Retina (tissue), 1 donor: ENCODE results near the gene NFATC2.
A peak's percentile ranks its signal among the peaks of the same experiment; 100 is the strongest.

Experiments used
- DNase-seq: peaks from one replicate; pipeline ENCODE4 v3.0.0-alpha.2; 2016

The NFATC2 gene

DNA sequence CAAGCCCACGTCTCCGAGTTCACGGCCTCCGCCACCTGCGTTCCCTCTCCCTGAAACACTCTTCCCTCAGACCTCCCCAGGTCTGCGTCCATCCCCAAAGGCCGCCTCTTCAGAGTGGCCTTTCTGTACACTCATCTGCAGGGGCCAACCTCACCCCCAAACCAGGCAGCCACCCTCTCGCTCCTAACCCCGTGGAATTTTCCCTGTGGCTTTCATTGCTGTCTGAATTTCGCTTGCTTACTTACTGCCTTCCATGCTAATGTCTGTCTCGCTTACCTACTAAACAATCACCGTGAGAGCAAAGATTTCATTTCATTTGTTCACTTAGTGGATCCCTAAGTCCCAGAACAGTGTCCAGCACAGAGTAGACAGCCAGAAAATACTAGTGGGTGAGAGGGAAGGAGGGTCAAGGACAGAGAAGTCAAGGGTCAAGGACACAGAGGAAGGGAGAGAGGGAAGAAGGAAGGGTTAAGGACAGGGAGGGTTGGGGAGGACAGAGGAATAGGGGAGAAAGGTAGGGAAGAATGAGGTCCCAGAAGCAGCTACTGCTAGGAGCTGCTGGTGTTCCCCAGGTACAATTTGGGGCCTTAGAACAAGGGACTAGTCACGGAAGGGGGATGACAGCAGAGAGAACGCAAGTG, 114.7 kb downstream of the NFATC2 start:
- DNase-seq: no peak

DNA sequence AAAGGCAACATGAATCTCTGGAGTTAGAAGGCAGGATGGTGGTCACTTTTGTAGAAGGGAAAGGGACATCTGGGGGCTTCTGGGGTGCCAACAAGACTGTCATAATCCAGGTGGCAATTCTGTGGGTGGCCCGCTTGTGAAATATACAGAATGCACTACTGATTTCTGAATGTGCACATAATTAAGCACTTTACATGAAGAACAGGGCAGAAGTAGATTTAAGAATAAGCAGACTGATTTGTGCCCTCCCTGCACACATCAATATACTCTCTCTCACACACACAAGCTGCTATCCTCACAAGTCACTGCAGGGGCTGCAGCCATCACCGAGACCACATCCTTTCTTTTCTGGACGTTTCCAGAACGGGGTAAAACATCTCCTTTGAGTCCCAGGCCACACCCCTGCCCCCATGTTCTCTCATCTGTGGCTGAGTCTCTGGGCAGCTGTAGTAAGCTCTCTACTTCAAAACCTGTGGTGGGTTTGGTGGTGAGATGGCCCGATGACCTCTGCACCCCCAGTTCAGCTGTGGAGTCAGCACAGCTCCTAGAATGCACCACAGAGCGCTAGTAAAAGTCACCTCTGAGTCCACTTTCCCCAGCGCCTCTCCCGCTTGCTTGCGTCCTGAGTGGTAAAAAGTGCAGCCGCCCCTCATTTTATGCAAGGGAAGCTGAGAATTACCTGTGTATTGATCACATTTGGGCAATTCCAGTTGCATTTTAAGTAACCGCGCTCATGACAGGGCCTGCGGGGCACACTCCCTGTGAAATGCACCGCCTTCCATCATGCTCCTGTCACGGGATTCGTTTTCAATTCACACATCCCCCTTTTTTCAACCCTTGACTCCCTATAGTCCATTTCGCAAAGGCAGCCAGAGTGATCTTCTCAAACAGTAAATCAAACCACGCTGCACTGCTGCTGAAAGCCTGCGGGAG, 115.5 kb downstream of the NFATC2 start:
- no peak for DNase-seq

DNA sequence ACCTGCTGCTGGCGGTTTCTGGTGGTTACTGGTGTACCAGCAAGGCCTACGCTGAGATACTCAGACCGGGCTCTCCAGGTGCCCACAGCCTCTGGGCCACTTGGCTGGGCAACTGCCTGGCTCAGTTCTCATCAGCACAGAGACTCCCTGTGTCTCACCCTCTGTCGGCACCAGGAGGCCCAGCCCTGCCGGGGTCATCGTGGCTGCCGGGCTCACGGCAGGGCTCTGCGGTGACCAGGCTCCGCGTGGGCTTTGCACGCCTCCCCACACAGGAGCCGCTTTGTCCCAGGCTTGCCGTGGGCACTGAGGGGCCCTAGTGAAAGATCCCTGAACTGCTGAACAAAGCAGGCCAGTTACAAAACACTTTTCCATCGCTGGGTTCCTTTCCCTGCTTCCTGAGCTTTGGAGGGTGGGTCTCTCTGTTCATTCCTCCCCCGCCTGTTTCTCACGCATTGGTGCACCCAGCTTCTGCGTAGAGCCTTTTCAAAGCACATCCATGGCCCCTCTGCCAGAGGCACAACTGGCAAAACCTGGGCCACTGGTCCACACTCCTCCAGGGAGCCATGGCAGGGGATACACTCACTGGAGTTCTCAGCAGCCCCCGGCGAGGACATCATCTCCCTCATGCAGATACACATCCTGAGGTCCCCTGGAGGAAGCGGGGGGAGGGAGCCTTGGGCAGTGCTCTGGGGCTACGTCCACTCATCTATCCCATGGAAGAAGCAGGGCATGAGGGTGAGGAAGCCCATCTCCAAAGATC, 117.0 kb downstream of the NFATC2 start:
- no peak for DNase-seq

DNA sequence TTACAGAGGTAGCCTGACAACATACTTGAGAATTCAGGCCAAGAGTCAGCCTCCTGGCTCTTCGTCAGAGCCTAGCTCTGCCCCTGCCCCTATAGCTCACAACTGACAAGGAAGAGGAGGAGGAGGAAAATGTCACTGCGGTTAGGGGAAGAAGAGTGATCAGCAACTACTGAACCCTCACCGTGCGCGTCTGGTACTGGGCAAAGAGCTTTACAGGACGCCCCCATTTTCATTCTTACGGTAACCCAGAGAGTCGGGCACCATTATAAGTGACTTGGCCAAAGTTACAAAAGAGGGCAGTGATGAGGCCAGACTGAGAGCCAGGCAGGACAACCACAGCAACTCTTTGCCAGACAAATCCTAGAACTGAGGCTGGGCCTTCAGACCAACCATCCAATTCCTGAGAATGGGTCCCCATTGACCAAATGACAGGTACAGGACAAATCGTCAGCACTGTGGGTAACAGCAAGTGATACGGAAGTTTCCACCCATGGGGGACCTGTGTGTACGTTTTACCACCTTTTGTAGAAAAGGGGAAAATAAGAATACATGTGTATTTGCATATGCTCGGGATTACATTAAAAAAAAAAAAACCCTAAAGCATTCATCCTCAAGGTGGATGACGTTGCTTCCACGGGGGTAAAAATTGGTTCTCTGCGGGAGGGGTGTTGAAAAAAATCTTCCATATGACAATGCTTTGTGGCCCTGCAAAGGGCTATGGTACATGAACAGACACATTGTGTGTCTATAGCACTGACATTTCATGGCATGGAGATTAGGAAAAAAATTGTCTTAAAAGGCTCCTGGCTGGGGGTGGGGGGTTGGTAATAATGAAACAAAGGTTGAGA, 118.0 kb downstream of the NFATC2 start:
- no peak for DNase-seq

DNA sequence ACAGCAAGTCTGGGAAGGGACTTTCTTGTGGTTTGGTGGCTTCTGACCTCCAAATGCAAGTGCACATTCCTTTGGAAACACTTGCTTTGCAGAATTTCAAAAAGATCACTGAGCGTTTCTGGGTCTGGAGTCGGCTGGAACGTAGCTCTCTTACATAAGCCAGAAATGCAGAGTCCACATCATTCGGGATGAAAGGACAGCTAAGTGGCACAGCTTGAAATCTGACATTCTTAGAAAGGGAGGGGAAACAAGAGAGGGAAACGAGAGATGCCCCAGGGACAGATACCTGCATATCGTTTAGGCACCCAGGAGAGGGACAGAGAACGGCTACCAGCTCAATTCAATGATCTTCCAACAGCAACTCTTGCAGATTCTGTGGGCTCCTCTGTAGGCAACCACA, 118.7 kb downstream of the NFATC2 start:
- DNase-seq: no peak

DNA sequence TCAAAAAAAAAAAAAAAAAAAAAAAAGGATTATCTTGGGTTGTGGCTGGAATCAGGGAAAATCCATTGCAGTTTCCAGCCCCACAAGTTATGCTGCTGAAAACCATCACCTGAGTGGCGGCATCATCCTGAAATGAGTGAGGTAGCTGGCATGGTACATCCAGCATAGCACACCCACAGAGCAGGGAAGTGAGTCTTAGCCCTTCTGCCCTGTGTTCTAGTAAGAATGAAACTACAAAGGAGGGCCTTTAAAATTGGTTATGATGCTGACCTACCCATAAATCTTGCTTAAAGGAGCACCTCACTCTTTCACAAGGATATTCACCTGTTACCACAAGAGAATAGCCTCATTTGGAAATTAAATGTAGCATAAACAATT, 119.2 kb downstream of the NFATC2 start:
- no peak for DNase-seq

DNA sequence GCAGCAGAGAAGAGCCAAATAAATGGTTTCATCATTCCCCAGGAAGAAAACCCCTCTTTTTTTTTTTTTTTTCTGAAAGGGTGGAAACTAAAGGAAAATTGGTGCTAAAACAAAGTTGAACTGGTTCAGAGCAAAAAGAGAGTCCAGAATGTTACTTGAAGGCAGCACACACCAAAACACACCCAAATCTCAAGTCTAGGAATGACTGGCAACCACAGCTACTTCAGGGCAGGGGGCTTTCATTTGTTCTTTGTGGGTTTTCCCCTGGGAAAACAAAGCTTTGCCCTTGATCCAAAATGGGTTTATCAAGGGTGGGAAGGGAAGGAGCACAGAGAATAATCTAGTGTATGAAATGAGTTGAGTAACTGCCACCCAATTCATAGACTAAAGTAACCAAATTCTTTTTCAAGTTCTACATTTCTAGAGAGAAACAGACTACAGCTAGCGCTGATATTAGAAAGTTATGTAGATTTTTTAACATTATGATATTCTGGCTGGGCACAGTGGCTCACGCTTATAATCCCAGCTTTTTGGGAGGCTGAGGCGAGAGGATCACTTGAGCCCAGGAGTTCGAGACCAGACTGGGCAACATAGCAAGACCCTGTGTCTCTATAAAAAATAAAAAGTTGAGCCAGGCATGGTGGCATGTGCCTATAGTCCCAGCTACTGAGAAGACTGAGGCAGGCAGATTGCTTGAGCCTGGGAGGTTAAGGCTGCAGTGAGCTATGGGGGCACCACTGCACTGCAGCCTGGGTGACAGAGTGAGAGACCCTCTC, 119.8 kb downstream of the NFATC2 start:
- no peak for DNase-seq

DNA sequence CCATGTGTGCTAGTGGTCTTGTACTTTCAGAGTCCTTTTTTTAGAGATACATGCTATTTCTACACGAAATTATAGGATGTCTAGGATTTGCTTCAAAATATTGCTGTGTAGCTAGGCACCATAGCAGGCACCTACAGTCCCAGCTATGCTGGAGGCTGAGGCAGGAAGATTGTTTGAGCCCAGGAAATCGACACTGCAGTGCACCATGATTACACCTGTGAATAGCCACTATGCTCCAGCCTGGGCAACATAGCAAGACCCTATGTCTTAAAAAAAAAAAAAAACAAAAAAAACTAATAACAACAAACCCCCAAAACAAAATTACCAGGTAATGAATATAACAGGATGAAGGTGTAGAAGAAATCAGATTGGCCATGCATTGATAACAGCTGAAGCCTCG, 121.7 kb downstream of the NFATC2 start:
- no peak for DNase-seq

DNA sequence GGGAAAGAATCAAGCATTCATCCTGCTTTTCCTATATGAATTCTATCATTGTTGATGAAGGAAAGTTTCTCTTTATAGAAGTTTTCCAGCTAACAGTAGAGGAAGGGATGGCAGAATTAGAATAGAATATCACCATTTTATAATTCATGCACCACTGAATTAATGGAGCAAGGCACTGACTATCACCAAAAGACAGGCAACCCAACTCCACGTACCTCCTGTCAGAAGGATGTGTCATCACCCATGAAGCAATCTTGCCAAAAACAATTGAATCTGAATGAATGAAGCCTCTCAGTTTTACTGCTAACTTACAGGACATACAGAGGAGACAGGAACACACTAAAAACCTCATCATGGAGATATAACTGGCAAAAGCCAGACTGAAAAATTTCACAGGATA, 122.4 kb downstream of the NFATC2 start:
- no peak for DNase-seq

DNA sequence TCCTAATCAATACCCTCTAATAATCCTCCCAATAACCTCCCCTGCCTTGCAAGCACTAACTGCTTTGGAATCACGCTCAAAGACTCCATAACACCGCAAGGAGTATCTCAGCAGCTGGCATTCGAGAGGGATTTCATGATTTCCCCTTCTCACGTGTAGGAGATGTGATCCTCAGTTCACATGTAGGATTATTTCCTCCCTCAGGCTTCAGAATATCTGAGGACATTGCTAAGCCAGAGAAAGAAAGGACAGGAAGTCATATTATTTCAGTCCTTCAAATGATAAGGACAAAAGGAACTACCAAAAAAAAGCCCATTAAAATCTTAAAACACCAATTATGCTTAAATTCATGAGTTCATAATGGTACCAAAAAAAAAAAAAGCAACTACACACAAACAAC, 122.9 kb downstream of the NFATC2 start:
- DNase-seq: no peak

DNA sequence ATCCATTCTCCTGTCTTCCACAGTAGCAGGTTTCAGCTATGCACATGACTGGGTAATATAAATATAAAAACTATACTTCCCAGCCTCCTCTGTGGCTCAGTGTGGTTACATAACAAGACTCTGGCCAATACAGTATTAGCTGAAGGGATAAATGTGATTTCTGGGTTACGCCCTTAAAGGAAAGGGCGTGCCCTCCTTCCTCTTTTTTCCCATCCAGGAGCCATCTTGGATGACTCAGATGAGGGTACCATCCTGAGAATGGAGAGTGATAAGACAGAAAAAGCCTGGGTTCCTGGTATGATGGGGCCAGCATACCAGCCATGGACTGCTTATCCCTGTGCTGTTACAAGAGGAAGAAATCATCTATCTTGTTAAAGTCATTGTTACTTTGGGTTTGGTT, 123.3 kb downstream of the NFATC2 start:
- no peak for DNase-seq

DNA sequence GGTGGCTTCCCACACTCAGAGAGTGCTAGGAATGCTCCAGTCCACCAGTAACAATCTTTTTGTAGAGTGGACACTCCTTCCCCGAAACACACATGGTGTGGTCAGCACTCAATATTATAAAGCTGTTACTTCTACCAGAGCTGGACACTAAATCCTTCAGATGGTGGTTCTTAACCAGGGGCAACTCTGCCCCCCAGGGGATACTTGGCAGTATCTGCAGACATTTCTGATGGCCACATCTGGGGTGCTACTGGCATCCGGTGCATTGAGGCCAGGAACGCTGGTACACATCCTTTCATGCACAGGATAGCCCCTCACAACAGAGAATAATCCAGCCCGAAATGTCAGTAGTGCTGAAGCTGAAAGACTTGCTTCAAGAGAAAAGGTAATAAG, 124.4 kb downstream of the NFATC2 start:
- no peak for DNase-seq

DNA sequence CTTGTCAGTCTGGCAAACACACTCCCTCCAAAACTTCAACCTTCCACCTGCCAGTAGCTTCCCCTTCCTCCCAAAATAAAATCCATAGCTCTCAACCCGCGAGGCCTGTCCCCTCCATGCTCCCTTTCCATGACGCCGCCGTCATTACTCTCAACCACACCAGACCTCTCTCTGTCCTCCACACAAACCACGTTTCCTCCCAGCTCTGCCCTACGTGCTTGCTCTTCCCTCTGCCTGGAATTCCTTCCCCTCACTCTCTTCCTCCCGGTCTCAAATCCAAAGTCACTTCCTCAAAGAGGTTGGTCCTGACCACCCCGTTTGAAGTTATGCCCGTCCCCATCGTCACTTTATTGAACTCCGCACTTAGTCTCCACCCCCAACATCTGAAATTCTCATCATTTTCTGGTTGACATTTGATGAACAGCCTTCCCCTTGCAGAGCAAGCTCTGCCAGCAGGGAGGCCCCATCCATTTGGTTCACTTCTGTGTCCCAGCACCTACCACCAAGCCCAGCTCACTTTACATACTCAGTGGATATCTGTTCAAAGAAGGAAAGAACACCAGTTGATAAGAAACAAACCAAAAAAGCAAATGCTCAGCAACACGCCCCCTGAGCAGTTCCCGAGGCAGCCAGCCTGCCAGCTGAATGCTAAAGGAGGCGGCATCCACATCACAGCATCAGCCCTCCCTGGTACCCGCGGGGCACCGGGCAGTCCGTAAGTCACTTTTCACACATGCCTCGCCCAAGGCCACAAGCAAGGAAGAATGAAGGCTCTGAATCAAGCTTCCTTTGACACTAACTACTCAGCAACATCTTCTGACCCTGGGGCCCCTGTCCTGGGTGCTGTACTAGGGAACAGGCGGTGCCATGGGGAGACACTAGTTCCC, 125.0 kb downstream of the NFATC2 start:
- no peak for DNase-seq

DNA sequence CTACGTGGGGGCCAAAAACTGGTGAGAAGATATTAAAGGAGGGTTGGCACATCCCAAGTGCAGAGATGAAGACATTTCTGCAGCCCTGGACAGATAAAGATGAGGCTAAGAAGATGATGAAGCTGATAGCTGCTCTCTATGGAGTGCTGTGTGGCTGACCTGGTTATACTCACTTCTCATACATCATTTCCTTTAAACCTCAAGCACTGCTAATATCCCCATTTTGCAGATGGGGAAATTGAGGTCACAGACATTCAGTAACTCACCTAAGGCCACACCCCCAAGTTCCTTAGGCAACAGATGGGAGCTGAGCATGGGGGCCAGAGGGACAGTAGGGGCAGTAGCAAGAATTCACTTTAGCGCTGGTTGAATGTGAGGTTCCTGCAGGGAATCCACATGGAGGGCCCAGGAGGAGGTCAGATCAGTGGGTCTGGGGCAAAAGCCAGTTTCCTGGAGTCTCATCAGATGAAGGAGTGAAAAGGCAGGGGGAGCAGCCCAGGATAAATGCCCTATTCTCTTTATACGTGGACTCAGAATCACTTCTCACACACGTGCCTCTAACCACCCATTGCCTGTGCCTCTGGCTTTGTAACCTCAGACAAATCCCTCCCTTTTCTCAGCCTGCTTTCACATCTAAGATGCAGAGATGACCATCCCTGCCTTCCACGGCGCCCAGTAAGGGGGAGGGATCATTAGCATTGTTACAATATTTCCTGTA, 125.8 kb downstream of the NFATC2 start:
- DNase-seq: no peak

DNA sequence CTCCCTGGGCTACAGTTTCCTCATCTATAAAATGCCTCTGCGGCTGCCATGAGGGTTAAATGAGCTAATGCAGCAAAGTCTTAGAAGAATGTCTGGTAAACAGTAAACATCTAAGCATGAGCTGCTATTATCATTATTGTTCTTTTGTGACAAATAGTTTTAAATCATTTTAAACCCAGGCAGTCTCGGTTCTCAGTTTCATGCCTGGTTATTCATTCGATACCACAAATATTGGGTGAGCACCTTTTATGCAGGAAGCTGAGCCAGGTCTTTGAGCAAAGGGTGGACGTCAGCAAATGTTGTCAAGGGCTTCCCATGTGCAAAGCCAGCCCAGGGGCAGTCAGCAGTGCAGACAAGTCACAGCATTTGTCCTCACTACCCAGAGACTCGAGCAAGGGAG, 128.7 kb downstream of the NFATC2 start:
- DNase-seq: no peak

DNA sequence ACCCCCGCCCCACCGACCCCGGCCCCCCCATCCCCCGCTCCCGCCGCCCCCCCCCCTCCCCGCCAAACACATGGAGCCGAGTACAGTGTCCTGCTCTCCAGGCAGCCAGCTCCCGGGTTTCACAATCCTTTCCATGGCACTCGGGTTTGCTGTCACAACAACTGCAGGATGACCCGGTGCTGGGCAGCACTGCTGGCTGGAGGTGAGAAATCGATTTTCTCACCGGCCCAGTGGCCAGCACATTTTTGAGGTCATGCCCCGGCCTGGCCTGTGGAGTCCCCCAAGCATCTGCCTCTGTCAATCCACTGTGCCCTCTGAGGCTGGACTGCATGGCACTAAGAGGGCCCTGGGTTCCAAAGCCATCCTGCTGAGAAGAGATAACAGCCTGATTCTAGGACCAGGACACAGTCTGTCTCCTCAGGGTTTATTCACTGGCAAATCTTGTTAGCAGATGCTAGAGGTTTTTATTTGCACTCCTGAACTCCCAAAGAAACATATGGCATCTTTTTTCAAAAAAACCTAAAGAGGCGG, 129.5 kb downstream of the NFATC2 start:
- DNase-seq: peak; percentile 13

DNA sequence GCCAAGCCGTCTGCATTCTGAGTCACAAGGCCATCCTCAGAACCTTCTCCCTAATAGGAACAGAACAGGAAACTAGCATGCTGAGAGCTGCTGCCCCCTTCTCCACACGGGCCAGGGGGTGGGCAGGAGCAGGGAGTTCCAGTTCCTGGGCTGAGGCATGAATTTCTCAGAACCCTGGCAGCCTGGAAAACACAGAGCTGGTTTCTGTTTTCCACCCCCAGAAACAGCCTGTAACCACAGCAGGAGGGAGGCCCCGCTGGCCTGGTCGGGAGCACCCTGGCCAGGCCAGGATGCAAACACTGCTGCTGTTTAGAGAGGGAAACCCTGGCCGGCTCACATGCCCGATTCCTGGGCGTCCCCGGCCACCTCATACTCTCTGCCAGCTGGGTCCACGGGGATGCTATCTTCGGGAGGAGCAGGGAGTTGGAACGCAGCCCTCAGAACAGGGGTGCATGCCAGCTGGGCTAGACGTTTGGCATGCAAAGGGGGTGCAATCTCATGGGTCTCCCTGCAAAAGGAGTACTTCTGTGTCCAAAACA, 130.1 kb downstream of the NFATC2 start:
- peak; percentile 24 for DNase-seq

DNA sequence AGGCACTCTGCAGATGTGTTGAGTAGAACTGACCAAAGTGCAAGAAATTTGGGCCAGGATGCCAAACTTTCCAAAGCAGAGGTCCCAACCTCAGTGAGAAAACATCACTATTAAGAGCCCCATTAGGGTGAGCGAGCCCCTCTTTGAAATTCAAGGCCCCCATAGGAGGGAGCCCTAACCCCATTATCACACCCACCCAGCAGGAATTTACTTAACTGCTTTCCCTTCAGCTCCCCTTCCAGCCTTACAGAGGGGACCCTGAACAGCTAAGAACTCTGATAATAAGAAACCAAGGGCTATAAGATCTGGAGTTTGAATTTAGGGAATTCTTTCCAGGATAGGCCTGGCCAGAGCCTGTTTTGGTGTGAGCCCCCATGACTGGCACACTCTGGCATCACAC, 130.6 kb downstream of the NFATC2 start:
- DNase-seq: no peak

DNA sequence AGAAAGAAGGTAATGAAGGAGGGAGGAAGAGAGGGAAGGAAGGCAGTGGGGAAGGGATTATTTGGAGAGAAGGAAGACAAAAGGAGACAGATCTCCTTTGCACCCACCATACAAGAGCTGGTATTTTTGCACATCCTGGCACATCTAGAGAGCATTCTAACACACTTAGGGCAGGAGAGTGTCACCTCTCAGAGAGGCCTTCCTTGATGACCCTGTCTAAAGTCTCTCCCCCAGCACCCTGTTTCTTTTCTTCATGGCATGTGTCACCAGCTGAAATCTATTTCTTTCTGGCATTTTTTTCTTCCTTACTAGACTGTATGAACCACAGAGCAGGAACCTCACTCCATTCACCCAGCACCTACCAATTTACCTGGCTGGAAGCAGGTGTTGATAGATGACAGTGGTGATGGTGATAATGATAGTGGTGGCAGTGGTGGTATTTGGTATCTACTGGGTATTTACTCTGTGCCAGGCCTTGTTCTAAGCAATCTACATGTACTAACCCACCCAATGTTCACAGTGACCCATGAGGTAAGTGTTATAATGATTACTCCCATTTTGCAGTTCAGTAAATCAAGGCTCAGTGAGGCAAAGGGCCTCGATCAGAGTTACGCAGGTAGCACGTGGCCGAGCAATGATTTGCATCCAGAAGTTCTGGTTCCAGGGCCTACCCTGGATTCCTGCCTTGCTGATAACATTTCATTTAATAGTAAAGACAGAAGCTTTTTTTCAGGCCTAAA, 131.8 kb downstream of the NFATC2 start:
- DNase-seq: no peak
